Measurements from ENCODE around the gene TBC1D2. TPM values are rescaled to one million over a fixed set of nuclear protein-coding genes. Genes with fewer than 3 reads are reported as not detected.
"Not testable (repeated sequence)": the region's sequence is repeated elsewhere in the genome, so short reads cannot be mapped to it uniquely, and the experiment has no call there.

Gene TBC1D2
- total and polyA plus RNA-seq, 2 donors: 2.5 to 21.2 TPM

- Histone ChIP-seq H3K4me1 (ENCODE audit: control insufficient read depth in 2 of 2, insufficient read depth in 2 of 2, low read length in 2 of 2) (no peaks in the 10 kb centered on the region), H3K27me3 (ENCODE audit: control insufficient read depth in 2 of 2, insufficient read depth in 1 of 2, low read length in 1 of 2) (peaks cover 0 to 24% of the 10 kb centered on the region in 2 donors), H3K4me3 (ENCODE audit: low read length in 2 of 2) (no peak overlapping the region), H3K9me3 (ENCODE audit: control insufficient read depth in 2 of 2, insufficient read depth in 1 of 2, low read length in 1 of 2) (no peaks in the 10 kb centered on the region), H3K27ac (ENCODE audit: low read depth in 1 of 2, low read length in 1 of 2) (no peak overlapping the region), H3K36me3 (ENCODE audit: control insufficient read depth in 2 of 2, insufficient read depth in 2 of 2, low read length in 1 of 2) (no peaks in the 10 kb centered on the region)
- DNase-seq (ENCODE audit: low read depth in 6 of 9, low spot score in 9 of 9): no peak
- WGBS: 90% methylated on average over 6 of the region's 6 CpGs
These were observed 25.1 kb upstream of the TBC1D2 start for GRCh38 chr9:98280574-98280973.

DNA sequence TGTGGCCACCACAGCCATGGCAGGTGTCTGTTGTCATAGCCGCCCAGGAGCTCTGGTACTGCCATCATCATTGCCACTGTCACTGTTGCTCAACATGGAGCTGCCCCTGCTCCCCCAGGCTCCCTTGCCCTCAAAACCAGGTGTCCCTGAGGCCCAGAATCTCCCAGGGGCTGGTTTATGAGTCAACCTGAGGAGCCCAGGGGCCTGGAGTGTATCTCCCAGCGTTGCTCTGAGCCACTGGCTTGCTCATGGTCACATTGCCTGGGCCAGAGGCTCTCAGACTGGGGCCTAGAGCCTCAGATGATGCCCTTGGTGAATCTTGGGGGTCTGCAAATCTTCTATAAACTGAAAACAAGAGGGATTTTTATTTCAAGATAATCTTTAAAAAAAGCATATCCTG is 24.7 kb upstream of the TBC1D2 start:
- H3K9me3 ChIP-seq (ENCODE audit: control insufficient read depth in 2 of 2, insufficient read depth in 1 of 2, low read length in 1 of 2): no peaks in the 10 kb centered on the region
- no peak overlapping the region for H3K27ac ChIP-seq (ENCODE audit: low read depth in 1 of 2, low read length in 1 of 2)
- H3K27me3 ChIP-seq (ENCODE audit: control insufficient read depth in 2 of 2, insufficient read depth in 1 of 2, low read length in 1 of 2): peaks cover 0 to 24% of the 10 kb centered on the region in 2 donors
- no peak for DNase-seq (ENCODE audit: low read depth in 6 of 9, low spot score in 9 of 9)
- H3K4me3 ChIP-seq (ENCODE audit: low read length in 2 of 2): no peak overlapping the region
- WGBS: 83% methylated on average over 2 of the region's 2 CpGs
- no peaks in the 10 kb centered on the region for H3K4me1 ChIP-seq (ENCODE audit: control insufficient read depth in 2 of 2, insufficient read depth in 2 of 2, low read length in 2 of 2)
- H3K36me3 ChIP-seq (ENCODE audit: control insufficient read depth in 2 of 2, insufficient read depth in 2 of 2, low read length in 1 of 2): no peaks in the 10 kb centered on the region

GRCh38 chr9:98276907-98277469 is 21.5 kb upstream of the TBC1D2 start:
- Histone ChIP-seq H3K27me3 (ENCODE audit: control insufficient read depth in 2 of 2, insufficient read depth in 1 of 2, low read length in 1 of 2) (peaks cover 0 to 25% of the 10 kb centered on the region in 2 donors), H3K9me3 (ENCODE audit: control insufficient read depth in 2 of 2, insufficient read depth in 1 of 2, low read length in 1 of 2) (no peaks in the 10 kb centered on the region), H3K27ac (ENCODE audit: low read depth in 1 of 2, low read length in 1 of 2) (no peak overlapping the region), H3K4me1 (ENCODE audit: control insufficient read depth in 2 of 2, insufficient read depth in 2 of 2, low read length in 2 of 2) (no peaks in the 10 kb centered on the region), H3K4me3 (ENCODE audit: low read length in 2 of 2) (no peak overlapping the region), H3K36me3 (ENCODE audit: control insufficient read depth in 2 of 2, insufficient read depth in 2 of 2, low read length in 1 of 2) (no peaks in the 10 kb centered on the region)
- WGBS: 94% methylated on average over 10 of the region's 10 CpGs
- no peak for DNase-seq (ENCODE audit: low read depth in 6 of 9, low spot score in 9 of 9)

DNA sequence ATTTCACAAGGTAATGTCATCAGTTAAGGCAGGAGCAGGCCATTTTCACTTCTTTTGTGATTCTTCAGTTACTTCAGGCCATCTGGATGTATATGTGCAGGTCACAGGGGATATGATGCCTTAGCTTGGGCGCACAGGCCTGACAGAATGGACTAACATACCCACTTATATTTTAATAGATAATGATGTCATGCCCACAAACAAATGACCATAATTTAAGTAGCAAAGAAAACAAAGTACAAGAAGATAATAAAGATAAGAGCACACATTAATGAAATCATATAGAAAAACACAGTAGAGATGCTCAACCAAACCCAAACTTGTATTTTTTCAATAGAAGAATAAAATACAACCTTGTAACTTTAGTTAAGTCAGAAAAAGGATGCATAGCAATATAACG is 19.7 kb upstream of the TBC1D2 start:
- Histone ChIP-seq H3K36me3 (ENCODE audit: control insufficient read depth in 2 of 2, insufficient read depth in 2 of 2, low read length in 1 of 2) (no peaks in the 10 kb centered on the region), H3K27me3 (ENCODE audit: control insufficient read depth in 2 of 2, insufficient read depth in 1 of 2, low read length in 1 of 2) (peaks cover 0 to 24% of the 10 kb centered on the region in 2 donors), H3K9me3 (ENCODE audit: control insufficient read depth in 2 of 2, insufficient read depth in 1 of 2, low read length in 1 of 2) (no peaks in the 10 kb centered on the region), H3K4me3 (ENCODE audit: low read length in 2 of 2) (no peak overlapping the region), H3K27ac (ENCODE audit: low read depth in 1 of 2, low read length in 1 of 2) (no peak overlapping the region), H3K4me1 (ENCODE audit: control insufficient read depth in 2 of 2, insufficient read depth in 2 of 2, low read length in 2 of 2) (no peaks in the 10 kb centered on the region)
- 97% methylated on average over 2 of the region's 2 CpGs for WGBS
- DNase-seq (ENCODE audit: low read depth in 6 of 9, low spot score in 9 of 9): no peak

DNA sequence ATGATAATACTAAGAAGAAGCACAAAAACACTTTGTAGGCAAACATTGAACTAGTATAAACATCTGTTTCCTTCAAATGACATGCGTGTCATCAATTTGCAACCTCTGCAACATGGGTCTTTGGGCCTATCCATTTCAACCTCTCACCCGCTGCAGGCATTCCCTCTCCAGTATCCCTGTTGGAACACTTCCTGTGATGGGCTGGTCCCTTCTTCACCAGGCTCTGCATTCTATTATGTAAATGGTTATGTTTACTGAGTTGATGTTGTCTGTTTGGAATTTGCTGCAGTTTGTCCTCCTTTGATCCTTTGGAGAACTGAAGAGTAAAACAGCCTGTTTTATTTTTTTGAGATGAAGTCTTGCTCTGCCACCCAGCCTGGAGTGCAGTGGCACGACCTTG is 16.6 kb upstream of the TBC1D2 start:
- H3K36me3 ChIP-seq (ENCODE audit: control insufficient read depth in 2 of 2, insufficient read depth in 2 of 2, low read length in 1 of 2): no peaks in the 10 kb centered on the region
- 79% methylated on average over 3 of the region's 3 CpGs for WGBS

GRCh38 chr9:98271479-98271878 is 16.0 kb upstream of the TBC1D2 start:
- H3K4me1 ChIP-seq (ENCODE audit: control insufficient read depth in 2 of 2, insufficient read depth in 2 of 2, low read length in 2 of 2): no peaks in the 10 kb centered on the region
- H3K27ac ChIP-seq (ENCODE audit: low read depth in 1 of 2, low read length in 1 of 2): no peak overlapping the region
- no peak for DNase-seq (ENCODE audit: low read depth in 6 of 9, low spot score in 9 of 9)
- 79% methylated on average over 3 of the region's 3 CpGs for WGBS
- H3K36me3 ChIP-seq (ENCODE audit: control insufficient read depth in 2 of 2, insufficient read depth in 2 of 2, low read length in 1 of 2): no peaks in the 10 kb centered on the region
- H3K4me3 ChIP-seq (ENCODE audit: low read length in 2 of 2): no peak overlapping the region
- no peaks in the 10 kb centered on the region for H3K9me3 ChIP-seq (ENCODE audit: control insufficient read depth in 2 of 2, insufficient read depth in 1 of 2, low read length in 1 of 2)
- H3K27me3 ChIP-seq (ENCODE audit: control insufficient read depth in 2 of 2, insufficient read depth in 1 of 2, low read length in 1 of 2): peaks cover 0 to 9% of the 10 kb centered on the region in 2 donors

More for the DNA sequence above, 16.6 kb upstream of the TBC1D2 start:
- no peaks in the 10 kb centered on the region for H3K9me3 ChIP-seq (ENCODE audit: control insufficient read depth in 2 of 2, insufficient read depth in 1 of 2, low read length in 1 of 2)
- H3K27ac ChIP-seq (ENCODE audit: low read depth in 1 of 2, low read length in 1 of 2): no peak overlapping the region
- peaks cover 0 to 12% of the 10 kb centered on the region in 2 donors for H3K27me3 ChIP-seq (ENCODE audit: control insufficient read depth in 2 of 2, insufficient read depth in 1 of 2, low read length in 1 of 2)
- H3K4me1 ChIP-seq (ENCODE audit: control insufficient read depth in 2 of 2, insufficient read depth in 2 of 2, low read length in 2 of 2): no peaks in the 10 kb centered on the region
- DNase-seq (ENCODE audit: low read depth in 6 of 9, low spot score in 9 of 9): no peak
- H3K4me3 ChIP-seq (ENCODE audit: low read length in 2 of 2): no peak overlapping the region

- H3K27ac ChIP-seq (ENCODE audit: low read depth in 1 of 2, low read length in 1 of 2); DNase-seq (ENCODE audit: low read depth in 6 of 9, low spot score in 9 of 9); H3K4me3 ChIP-seq (ENCODE audit: low read length in 2 of 2); H3K27me3 ChIP-seq (ENCODE audit: control insufficient read depth in 2 of 2, insufficient read depth in 1 of 2, low read length in 1 of 2); H3K36me3 ChIP-seq (ENCODE audit: control insufficient read depth in 2 of 2, insufficient read depth in 2 of 2, low read length in 1 of 2); H3K9me3 ChIP-seq (ENCODE audit: control insufficient read depth in 2 of 2, insufficient read depth in 1 of 2, low read length in 1 of 2); H3K4me1 ChIP-seq (ENCODE audit: control insufficient read depth in 2 of 2, insufficient read depth in 2 of 2, low read length in 2 of 2): not testable (repeated sequence)
- 89% methylated on average over 11 of the region's 11 CpGs for WGBS
These were observed 14.8 kb upstream of the TBC1D2 start for GRCh38 chr9:98270284-98270683.

DNA sequence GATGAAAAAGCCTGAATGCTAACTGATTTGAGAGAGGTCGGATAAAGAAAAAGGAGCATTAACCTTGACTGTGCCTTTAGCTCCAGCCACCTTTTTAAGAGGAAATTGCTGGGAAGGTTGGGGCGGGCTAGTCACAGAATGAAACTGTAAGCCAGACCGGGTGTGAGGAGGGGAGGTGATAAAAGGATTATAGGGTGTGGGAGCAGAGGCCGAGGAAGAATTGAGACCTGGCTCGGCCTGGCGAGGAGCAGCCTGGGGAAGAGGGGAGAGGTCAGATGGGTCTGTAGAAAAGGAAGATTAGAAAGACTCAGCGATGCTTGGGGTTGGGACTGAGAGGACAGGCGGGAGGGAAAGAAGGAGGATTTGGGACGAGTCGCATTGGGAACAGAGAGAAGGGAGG is 14.2 kb upstream of the TBC1D2 start:
- not testable (repeated sequence) for H3K27me3 ChIP-seq (ENCODE audit: control insufficient read depth in 2 of 2, insufficient read depth in 1 of 2, low read length in 1 of 2); H3K27ac ChIP-seq (ENCODE audit: low read depth in 1 of 2, low read length in 1 of 2); H3K36me3 ChIP-seq (ENCODE audit: control insufficient read depth in 2 of 2, insufficient read depth in 2 of 2, low read length in 1 of 2); H3K9me3 ChIP-seq (ENCODE audit: control insufficient read depth in 2 of 2, insufficient read depth in 1 of 2, low read length in 1 of 2); DNase-seq (ENCODE audit: low read depth in 6 of 9, low spot score in 9 of 9); H3K4me1 ChIP-seq (ENCODE audit: control insufficient read depth in 2 of 2, insufficient read depth in 2 of 2, low read length in 2 of 2); H3K4me3 ChIP-seq (ENCODE audit: low read length in 2 of 2)
- 81% methylated on average over 10 of the region's 10 CpGs for WGBS

DNA sequence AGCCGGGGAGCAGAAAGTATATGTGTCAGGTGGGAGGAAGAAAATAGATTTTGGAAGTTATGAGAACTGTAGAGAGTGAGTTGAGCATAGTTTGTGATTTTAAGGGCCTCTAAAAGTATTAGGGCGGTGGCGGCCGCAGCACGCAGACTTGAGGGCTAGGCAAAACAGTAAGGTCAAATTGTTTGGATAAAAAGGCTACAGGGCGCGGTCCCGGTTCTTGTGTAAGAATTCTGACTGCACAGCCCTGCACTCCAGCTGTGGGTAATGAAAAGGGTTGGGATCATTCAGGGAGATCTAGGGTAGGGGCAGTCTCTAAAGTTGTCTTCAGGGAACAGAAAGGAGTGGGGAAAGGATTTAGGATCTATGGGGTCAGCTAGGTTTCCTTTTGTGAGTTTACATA is 12.1 kb upstream of the TBC1D2 start:
- not testable (repeated sequence) for H3K36me3 ChIP-seq (ENCODE audit: control insufficient read depth in 2 of 2, insufficient read depth in 2 of 2, low read length in 1 of 2); DNase-seq (ENCODE audit: low read depth in 6 of 9, low spot score in 9 of 9)
- WGBS: 97% methylated on average over 8 of the region's 8 CpGs

GRCh38 chr9:98264516-98264915 is 9.1 kb upstream of the TBC1D2 start:
- H3K4me3 ChIP-seq (ENCODE audit: low read length in 2 of 2): no peak overlapping the region
- DNase-seq (ENCODE audit: low read depth in 6 of 9, low spot score in 9 of 9): no peak
- H3K36me3 ChIP-seq (ENCODE audit: control insufficient read depth in 2 of 2, insufficient read depth in 2 of 2, low read length in 1 of 2): no peaks in the 10 kb centered on the region
- no peaks in the 10 kb centered on the region for H3K9me3 ChIP-seq (ENCODE audit: control insufficient read depth in 2 of 2, insufficient read depth in 1 of 2, low read length in 1 of 2)
- WGBS: 92% methylated on average over 2 of the region's 2 CpGs
- no peak overlapping the region for H3K27ac ChIP-seq (ENCODE audit: low read depth in 1 of 2, low read length in 1 of 2)
- H3K4me1 ChIP-seq (ENCODE audit: control insufficient read depth in 2 of 2, insufficient read depth in 2 of 2, low read length in 2 of 2): no peaks in the 10 kb centered on the region
- H3K27me3 ChIP-seq (ENCODE audit: control insufficient read depth in 2 of 2, insufficient read depth in 1 of 2, low read length in 1 of 2): no peaks in the 10 kb centered on the region

More for the DNA sequence above, 12.1 kb upstream of the TBC1D2 start:
- H3K4me3 ChIP-seq (ENCODE audit: low read length in 2 of 2); H3K4me1 ChIP-seq (ENCODE audit: control insufficient read depth in 2 of 2, insufficient read depth in 2 of 2, low read length in 2 of 2); H3K27ac ChIP-seq (ENCODE audit: low read depth in 1 of 2, low read length in 1 of 2); H3K9me3 ChIP-seq (ENCODE audit: control insufficient read depth in 2 of 2, insufficient read depth in 1 of 2, low read length in 1 of 2); H3K27me3 ChIP-seq (ENCODE audit: control insufficient read depth in 2 of 2, insufficient read depth in 1 of 2, low read length in 1 of 2): not testable (repeated sequence)
